GM18861 (cell line): Measurements from ENCODE around the gene PRIM2.
"Not testable (repeated sequence)": the region's sequence is repeated elsewhere in the genome, so short reads cannot be mapped to it uniquely, and the experiment has no call there.

Source experiments
- ATAC-seq: cut with Tn5 transposase; IDR thresholded peaks from one replicate; pipeline ENCODE4 v1.9.1; 2021; ENCODE audit not compliant: unreplicated experiment

Gene PRIM2

GRCh38 chr6:57317060-57317943 lies at the start of gene PRIM2:
TSS of gene PRIM2 (plus strand) at chr6:57317630. CDS start at chr6:57318446, 816 bp downstream.
- ATAC-seq = peak; percentile 80

DNA sequence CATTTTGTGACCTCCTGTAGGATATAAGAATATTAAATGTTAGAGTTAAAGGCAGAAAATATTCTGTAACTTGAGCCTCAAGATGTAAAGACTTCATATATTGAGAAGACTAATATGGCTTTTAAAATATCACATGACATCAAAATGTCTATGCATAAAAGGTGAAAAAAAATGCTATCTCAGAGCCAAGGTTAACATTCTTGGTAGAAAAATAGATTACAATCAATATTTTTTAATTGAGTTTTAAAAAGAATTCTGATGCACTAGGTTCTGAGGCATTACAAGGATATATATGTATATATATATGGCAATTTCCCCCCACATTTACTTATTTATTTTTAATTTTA lies 49.2 kb upstream of the PRIM2 start:
- ATAC-seq = no peak

DNA sequence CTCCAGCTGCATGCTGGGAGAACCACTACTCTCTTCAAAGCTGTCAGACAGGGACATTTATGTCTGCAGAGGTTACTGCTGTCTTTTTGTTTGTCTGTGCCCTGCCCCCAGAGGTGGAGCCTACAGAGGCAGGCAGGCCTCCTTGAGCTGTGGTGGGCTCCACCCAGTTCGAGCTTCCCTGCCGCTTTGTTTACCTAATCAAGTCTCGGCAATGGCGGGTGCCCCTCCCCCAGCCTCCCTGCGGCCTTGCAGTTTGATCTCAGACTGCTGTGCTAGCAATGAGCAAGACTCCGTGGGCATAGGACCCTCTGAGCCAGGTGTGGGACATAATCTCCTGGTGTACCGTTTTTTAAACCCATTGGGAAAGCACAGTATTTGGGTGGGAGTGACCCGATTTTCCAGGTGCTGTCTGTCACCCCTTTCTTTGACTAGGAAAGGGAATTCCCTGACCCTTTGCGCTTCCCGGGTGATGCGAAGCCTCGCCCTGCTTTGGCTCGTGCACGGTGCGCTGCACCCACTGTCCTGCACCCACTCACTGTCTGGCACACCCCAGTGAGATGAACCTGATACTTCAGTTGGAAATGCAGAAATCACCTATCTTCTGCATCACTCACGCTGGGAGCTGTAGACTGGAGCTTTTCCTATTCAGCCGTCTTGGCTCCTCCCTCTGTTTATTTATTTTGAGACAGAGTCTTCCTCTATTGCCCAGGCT lies 43.2 kb upstream of the PRIM2 start:
- ATAC-seq = not testable (repeated sequence)

- no peak for ATAC-seq
Observed at GRCh38 chr6:57275384-57275783, 42.0 kb upstream of the PRIM2 start.

DNA sequence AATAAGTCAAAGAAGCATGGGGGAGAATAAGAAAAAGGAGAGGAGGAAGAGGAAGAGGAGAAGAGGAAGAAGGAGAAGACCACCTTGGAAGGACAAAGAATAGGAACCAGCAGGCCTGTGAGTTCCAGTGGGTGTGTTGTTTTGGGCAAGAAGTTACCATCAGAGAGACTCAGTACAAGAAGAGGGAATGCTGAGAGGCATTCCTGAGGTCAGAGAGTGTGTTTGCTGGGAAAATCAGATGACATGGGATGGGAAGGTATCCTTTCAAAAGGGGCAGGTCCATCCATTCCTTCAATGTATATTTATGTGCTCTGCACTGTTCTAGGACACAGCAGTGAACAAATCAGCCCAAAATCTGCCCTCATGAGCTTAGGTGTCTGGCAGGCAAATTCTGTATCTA lies 40.5 kb upstream of the PRIM2 start:
- no peak for ATAC-seq

DNA sequence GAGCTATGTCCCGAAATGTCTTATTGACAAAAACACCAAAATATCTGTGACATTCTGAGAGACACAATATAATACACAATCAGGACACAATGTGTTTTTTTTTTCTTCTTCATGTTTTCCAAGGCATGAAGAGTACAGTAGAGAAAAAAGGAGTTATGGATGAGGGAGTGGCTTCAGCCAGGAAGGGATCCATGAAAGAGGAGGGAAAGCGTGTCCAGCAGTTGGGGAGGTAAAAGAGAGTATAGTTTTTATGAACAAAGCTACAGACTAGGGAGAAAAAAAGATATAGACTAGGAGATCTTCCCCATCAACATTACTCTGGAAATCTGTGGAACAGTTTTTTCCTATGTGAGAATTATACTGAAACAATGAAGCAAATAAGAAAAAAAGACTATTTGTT lies 38.9 kb upstream of the PRIM2 start:
- ATAC-seq = no peak

DNA sequence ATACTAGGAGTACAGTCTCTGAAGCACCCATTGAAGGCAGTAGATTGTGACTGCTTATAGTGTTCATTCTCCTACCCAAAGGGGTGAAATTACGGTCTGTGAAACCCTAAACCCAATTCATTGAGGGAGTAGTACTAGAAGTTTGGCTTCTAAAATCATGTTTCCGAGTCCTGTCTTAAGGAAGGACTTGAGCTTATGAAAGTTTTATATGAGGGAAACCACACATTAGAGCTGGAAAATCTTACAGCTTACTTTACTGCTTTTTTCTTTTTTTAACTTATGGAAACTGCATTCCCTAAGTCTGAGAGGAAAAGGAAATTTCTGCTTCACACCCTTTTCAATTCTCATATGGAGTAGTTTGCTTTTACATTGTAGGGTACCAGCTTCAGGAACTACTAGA lies 38.4 kb upstream of the PRIM2 start:
- no peak for ATAC-seq

- ATAC-seq = no peak
Observed at GRCh38 chr6:57283106-57283505, 34.3 kb upstream of the PRIM2 start.

GRCh38 chr6:57283911-57284455 lies 33.4 kb upstream of the PRIM2 start:
- ATAC-seq = no peak

GRCh38 chr6:57288136-57288535 lies 29.3 kb upstream of the PRIM2 start:
- not testable (repeated sequence) for ATAC-seq

- not testable (repeated sequence) for ATAC-seq
Observed at GRCh38 chr6:57293472-57293871, 24.0 kb upstream of the PRIM2 start.

- no peak for ATAC-seq
Observed at GRCh38 chr6:57294862-57295445, 22.5 kb upstream of the PRIM2 start.

GRCh38 chr6:57297505-57297904 lies 19.9 kb upstream of the PRIM2 start:
- no peak for ATAC-seq

DNA sequence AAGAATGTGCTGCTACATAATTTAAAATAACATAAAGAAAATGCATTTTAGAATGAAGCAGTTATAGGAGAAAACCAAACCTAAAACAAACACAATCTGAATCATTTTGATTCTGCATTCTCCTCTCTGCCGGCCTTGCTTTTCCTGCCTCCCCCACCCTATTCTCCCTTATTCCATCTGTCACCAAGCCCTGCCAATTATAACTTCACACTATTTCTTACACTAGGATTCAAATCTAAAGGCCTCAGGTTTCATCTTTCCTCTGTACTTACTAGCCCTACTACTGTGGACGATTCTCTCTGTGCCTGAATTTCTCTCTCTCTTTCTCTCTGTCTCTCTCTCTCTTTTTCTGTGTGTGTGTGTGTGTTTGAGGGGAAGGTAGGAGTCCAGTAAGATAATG lies 18.7 kb upstream of the PRIM2 start:
- ATAC-seq = no peak

GRCh38 chr6:57301757-57302156 lies 15.7 kb upstream of the PRIM2 start:
- ATAC-seq = no peak

- ATAC-seq = no peak
Observed at GRCh38 chr6:57302477-57302876, 15.0 kb upstream of the PRIM2 start.

GRCh38 chr6:57303931-57304681 lies 13.3 kb upstream of the PRIM2 start:
- ATAC-seq = no peak

DNA sequence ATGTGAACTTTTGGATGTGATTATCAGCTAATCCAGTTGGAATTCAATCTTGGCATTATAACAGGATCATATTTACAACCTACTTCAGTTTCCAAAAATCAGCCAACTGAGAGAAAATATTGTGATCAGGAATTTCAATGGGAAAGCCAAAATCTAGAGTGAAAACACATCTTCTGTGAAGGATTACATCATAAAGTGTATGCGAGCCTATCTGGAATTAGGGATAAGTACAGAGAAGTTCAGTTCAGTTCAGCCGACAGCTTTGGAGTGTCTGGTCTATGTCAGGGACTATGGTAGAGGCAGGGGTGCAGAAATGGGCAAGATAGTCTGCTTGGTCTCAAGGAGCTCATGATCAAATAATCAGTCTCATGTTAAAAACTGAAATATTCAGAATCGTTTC lies 12.3 kb upstream of the PRIM2 start:
- no peak for ATAC-seq

GRCh38 chr6:57305761-57306160 lies 11.7 kb upstream of the PRIM2 start:
- ATAC-seq = no peak

DNA sequence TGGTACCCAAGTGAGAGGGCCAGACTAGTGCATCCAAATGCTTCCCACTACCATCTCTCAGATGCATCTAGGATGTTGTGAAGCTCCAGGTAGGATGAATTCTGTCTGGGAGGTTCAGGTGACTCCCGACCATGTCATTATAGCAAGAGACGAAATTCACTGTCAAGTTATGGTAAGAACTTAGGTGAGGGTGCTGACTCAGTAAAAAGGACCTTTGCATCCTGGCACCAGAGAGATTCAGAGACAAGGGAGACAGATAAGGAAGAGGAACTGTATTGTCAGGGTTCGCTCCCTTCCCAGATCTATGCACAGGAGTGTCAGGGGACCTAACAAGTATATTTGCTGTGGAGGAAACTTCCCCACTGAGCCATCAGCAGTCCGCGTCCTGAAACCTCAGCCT lies 11.2 kb upstream of the PRIM2 start:
- no peak for ATAC-seq

DNA sequence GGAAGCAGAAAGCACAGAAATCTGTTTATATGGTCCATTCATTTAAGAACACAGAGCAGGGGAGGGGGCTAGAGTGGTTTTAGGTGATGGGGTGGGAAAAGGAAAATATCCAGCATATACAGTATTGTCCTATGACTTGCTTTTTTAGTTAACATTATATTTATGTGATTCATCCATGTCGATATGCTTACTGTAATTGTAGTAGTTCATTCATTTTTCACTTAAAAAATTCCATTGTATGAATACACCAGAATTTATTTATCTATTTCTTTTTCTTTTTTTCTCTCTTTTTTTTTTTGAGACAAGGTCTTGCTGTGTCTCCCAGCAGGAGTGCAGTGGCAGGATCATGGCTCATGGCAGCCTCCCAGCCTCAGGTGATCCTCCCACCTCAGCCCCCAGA lies 9.6 kb upstream of the PRIM2 start:
- no peak for ATAC-seq
